ENCODE results near the gene PPP1R26. TPM values are rescaled to one million over a fixed set of nuclear protein-coding genes. Genes with fewer than 3 reads are reported as not detected.

The PPP1R26 gene
- total and polyA plus RNA-seq, 2 of the 4 experiments (the other 2 are of a cell fraction) = 3.8 to 5.6 TPM

GRCh38 chr9:135455401-135456030, 24.1 kb upstream of the PPP1R26 start:
- H4K91ac ChIP-seq (ENCODE audit: insufficient read depth, low read depth, low read length) = no peak overlapping the region
- in situ Hi-C loops (cut with MboI; ENCODE audit: low sequenced_read_pairs) = no loop called here
- dilution Hi-C loops (cut with HindIII; ENCODE audit: low sequenced_read_pairs, unreplicated experiment) = no loop called here
- 73% methylated on average over 7 of the region's 23 CpGs; no CpG with 5 or more reads in 1 of the 2 experiments for WGBS, 2 experiments (ENCODE audit: extremely low coverage in 2 of 2, insufficient read length in 1 of 2)
- peaks cover 29% of the 10 kb centered on the region for H3K27me3 ChIP-seq (ENCODE audit: control insufficient read depth, insufficient read depth, low read length)
- no peak overlapping the region for H2AK5ac ChIP-seq (ENCODE audit: low read depth, low read length)
- no peak overlapping the region for H2BK120ac ChIP-seq (ENCODE audit: low read depth, low read length)
- H2BK15ac ChIP-seq (ENCODE audit: low read depth, low read length) = no peak overlapping the region
- TF ChIP-seq CTCF (conservative IDR thresholded peaks at IDR 0.05; ENCODE audit: low read depth, low read length) = no peak
- TF ChIP-seq MXI1 (IDR thresholded peaks at IDR 0.05; ENCODE audit: borderline replicate concordance, low read depth, low read length) = no peak
- no peak for TF ChIP-seq BHLHE40 (IDR thresholded peaks at IDR 0.05; ENCODE audit: low read depth, low read length)
- no peak for TF ChIP-seq RCOR1 (IDR thresholded peaks at IDR 0.05; ENCODE audit: insufficient replicate concordance, low read length)
- no peak for TF ChIP-seq FOS (IDR thresholded peaks at IDR 0.05; ENCODE audit: low read depth, low read length)
- TF ChIP-seq MAFK (IDR thresholded peaks at IDR 0.05; ENCODE audit: low read depth, low read length) = no peak
- no peak for TF ChIP-seq USF2 (IDR thresholded peaks at IDR 0.05; ENCODE audit: low read depth, low read length)
- no peak for TF ChIP-seq CHD1 (IDR thresholded peaks at IDR 0.05; ENCODE audit: low read depth, low read length)
- no peak for TF ChIP-seq SMC3 (IDR thresholded peaks at IDR 0.05; ENCODE audit: low read depth, low read length)
- TF ChIP-seq RAD21 (IDR thresholded peaks at IDR 0.05; ENCODE audit: low read length) = no peak
- TF ChIP-seq CEBPB (IDR thresholded peaks at IDR 0.05; ENCODE audit: low read depth, low read length) = no peak
- no peak for TF ChIP-seq RFX5 (IDR thresholded peaks at IDR 0.05; ENCODE audit: low read depth, low read length)
- TF ChIP-seq MAZ (IDR thresholded peaks at IDR 0.05; ENCODE audit: borderline replicate concordance, low read depth, low read length) = no peak
- TF ChIP-seq POLR2A (IDR thresholded peaks at IDR 0.05; ENCODE audit: low read depth, low read length) = no peak
- TF ChIP-seq ELK1 (IDR thresholded peaks at IDR 0.05; ENCODE audit: borderline replicate concordance, low read depth, low read length) = no peak
- no peaks in the 10 kb centered on the region for H3K79me1 ChIP-seq (ENCODE audit: low read depth in 1 of 2, low read length in 2 of 2)
- H2AFZ ChIP-seq (replicated peaks; ENCODE audit: low read length, poor library complexity) = no peak overlapping the region
- intact Hi-C loops (cut with micrococcal nuclease) = no loop called here
- H4K8ac ChIP-seq (ENCODE audit: low read depth in 2 of 2, low read length in 2 of 2) = no peak overlapping the region
- ATAC-seq (ENCODE audit: low read depth) = no peak
- ChIA-PET CTCF (no interaction called here), POLR2A (ENCODE audit: unreplicated experiment) (no interaction called here)
- H3K4me2 ChIP-seq (ENCODE audit: low read depth, low read length) = no peak overlapping the region
- no peak overlapping the region for H3K56ac ChIP-seq (ENCODE audit: extremely low read depth, insufficient read depth, low read length)
- no peak overlapping the region for H2BK5ac ChIP-seq (ENCODE audit: low read depth, low read length, poor library complexity, severe bottlenecking)
- H4K20me1 ChIP-seq (ENCODE audit: insufficient read depth, low read length) = no peaks in the 10 kb centered on the region
- H3K4me3 ChIP-seq (ENCODE audit: insufficient read depth, low read depth, low read length) = no peak overlapping the region
- no peak overlapping the region for H4K5ac ChIP-seq (ENCODE audit: low read depth, low read length)
- no peak overlapping the region for H2AK9ac ChIP-seq (replicated peaks; ENCODE audit: low read depth, low read length, poor library complexity)
- H3K9ac ChIP-seq (ENCODE audit: low read depth, low read length) = no peak overlapping the region
- H3K4ac ChIP-seq (ENCODE audit: low read depth, low read length) = no peak overlapping the region
- H3K27ac ChIP-seq (ENCODE audit: insufficient read depth, low read length) = no peak overlapping the region
- H3K36me3 ChIP-seq (ENCODE audit: control insufficient read depth, insufficient read depth, low read length) = no peaks in the 10 kb centered on the region
- H3K9me1 ChIP-seq (ENCODE audit: insufficient read depth, low read length) = no peaks in the 10 kb centered on the region
- H3K4me1 ChIP-seq (ENCODE audit: control insufficient read depth, insufficient read depth, low read length) = no peaks in the 10 kb centered on the region
- no peak overlapping the region for H3K23ac ChIP-seq (ENCODE audit: low read depth, low read length)
- no peak overlapping the region for H3K14ac ChIP-seq (replicated peaks; ENCODE audit: low read depth, low read length)
- peaks cover 14% of the 10 kb centered on the region for H3K9me3 ChIP-seq (ENCODE audit: control insufficient read depth, insufficient read depth, low read length)
- DNase-seq = no peak
- no peak overlapping the region for H3K18ac ChIP-seq (ENCODE audit: low read depth, low read length)
- H2BK20ac ChIP-seq (ENCODE audit: low read depth, low read length) = no peak overlapping the region
- no TSS peak for BruUV-seq (replicated peaks)
